WI38 (cell line): ENCODE results near the gene ACCSL.
A peak's percentile ranks its signal among the peaks of the same experiment; 100 is the strongest.

Source experiments
- H3K4me3 ChIP-seq: 2 replicates; pipeline ENCODE4 v1.5.1; 2011; ENCODE audit warnings: low read depth, mild to moderate bottlenecking, control low read depth, low read length
- TF ChIP-seq, protein P1 (sequence below): IDR thresholded peaks from 2 replicates; pipeline ENCODE4 v1.5.1; 2012; ENCODE audit warnings: low read depth, mild to moderate bottlenecking, control low read depth, low read length

The ACCSL gene

DNA sequence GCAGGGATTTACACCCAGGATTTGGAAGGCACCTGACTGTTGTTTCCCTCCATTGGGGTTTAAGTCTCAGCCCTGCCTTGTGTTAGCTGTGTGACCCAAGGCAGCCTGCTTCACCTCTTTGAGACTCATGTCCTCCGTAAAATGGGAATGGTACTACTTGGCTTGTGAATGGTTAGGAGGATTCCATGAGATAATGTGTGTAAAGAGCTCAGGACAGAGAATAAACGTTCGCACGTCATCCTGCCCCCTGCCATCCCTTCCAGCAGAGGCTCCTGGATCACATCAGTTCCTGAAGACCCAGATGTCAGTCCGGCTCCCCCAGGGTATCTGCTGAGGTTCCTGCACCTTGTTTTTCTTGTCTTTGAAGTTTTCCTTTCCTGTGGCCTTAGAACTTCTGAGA is 16.8 kb upstream of the ACCSL start:
- H3K4me3 ChIP-seq = no peak overlapping the region
- TF ChIP-seq, protein P1, sequence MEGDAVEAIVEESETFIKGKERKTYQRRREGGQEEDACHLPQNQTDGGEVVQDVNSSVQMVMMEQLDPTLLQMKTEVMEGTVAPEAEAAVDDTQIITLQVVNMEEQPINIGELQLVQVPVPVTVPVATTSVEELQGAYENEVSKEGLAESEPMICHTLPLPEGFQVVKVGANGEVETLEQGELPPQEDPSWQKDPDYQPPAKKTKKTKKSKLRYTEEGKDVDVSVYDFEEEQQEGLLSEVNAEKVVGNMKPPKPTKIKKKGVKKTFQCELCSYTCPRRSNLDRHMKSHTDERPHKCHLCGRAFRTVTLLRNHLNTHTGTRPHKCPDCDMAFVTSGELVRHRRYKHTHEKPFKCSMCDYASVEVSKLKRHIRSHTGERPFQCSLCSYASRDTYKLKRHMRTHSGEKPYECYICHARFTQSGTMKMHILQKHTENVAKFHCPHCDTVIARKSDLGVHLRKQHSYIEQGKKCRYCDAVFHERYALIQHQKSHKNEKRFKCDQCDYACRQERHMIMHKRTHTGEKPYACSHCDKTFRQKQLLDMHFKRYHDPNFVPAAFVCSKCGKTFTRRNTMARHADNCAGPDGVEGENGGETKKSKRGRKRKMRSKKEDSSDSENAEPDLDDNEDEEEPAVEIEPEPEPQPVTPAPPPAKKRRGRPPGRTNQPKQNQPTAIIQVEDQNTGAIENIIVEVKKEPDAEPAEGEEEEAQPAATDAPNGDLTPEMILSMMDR = no peak

DNA sequence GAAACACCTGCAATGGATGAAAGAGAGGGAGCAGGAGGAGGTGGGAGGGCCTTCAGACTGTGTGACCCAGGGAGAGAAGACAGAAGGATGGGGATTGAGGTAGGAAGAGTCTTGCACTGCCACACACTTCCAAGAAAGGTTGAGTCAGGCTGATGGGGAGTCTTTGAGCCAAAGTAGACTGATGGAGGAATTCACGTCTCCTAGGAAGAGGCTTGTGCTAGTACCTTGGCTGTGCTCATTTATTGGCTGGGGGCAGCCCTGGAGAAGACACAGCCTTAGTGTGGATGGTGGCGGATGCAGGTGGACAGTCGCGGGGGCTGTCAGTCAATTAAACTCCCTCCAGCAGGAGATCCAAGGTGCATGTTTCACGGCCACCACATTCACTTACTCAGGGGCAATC is 16.2 kb upstream of the ACCSL start:
- H3K4me3 ChIP-seq = no peak overlapping the region
- TF ChIP-seq, protein P1 = no peak

DNA sequence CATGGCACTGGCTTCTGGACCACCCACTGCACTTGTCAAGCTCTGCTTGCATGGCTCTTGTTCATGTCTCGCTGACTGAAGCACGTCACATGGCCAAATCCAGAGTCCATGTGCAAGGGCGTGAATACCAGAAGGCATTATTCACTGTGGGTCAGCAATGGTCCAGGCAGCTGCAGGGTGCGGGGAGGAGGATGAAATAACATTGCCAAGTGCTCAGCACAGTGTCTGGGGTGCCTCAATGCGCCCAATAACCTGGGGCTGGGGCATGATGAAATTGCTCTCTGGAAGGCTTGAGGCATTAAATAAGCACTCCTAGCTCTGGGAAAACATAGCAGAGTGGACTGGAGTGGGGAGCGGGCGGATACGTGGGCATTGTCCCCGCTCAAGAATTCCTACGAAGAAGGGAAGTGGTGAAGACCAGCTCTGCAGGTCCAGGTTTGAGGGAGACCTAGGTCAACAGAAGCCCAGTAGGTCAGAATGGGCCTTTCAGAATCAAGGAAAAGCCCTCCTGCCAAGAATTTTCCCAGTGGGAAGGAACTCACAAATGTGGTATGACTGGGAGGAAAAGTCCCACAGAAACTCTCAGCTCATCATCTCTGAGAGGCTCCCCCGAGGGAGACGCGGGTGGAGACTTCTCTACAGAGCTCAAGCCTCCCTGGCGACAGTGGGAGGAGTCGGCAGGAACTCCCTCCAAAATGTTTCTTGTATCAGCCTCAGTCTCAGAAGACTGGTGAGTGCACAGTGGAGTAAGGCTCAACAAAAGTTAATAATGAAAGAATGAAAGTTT is 15.3 kb upstream of the ACCSL start:
- H3K4me3 ChIP-seq = no peak overlapping the region
- TF ChIP-seq, protein P1 = no peak

DNA sequence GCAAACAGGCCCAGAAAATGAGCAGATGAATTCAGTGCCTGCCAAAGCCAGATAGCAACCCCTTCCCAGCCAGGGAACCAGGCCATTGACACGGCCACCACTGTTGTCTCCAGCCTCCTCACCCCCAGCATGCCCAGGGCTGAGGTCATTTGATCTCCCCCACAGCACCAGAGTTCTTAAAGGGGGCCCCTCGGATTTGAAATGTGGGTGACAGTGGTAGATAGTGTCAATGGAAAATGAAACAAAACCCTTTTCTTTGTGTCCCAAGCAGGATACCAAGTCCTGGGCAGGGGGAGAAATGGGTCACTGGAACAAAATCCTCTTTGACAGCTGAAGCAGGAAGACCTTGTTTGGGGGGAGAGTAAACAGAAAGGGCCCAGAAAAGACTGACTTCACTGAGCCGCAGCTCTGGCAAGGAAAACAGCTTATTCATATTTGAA is 14.3 kb upstream of the ACCSL start:
- H3K4me3 ChIP-seq = no peak overlapping the region
- TF ChIP-seq, protein P1 = no peak

DNA sequence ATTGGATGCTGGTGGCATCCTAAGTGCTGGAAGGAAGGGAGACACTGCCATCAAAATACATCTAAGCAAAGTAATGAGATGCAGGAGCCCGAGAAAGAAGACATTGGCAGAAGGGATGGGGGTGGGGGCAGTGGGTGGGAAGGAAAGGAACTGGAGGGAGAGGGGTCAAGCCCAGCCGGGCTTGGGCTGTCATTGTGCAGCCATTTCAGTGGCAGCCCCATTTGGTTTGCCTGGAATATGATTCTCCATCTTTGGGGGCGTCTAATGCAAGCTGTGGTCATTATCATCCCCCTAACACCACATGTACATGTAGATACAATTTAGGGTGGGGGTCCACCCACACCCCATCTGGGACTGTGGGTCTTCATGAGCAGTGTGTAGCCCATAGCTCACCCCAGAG is 13.9 kb upstream of the ACCSL start:
- no peak overlapping the region for H3K4me3 ChIP-seq
- TF ChIP-seq, protein P1 = no peak

DNA sequence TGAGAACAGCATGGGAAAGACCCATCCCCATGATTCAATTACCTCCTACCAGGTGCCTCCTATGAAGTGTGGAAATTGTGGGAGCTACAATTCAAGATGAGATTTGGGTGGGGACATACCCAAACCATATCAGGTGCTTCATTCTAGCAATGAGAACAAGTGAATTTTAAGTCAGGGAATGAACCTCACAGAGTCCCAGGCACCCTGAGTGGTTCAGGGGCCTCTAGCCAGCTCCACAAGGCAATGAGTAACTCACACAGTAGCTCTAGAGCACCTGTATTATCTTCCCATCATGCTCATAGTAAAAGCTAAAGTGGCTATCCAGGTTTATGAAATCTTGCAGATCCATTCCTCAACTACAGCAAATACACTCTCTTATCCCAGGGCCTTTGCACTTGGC is 13.1 kb upstream of the ACCSL start:
- H3K4me3 ChIP-seq = no peak overlapping the region
- TF ChIP-seq, protein P1 = no peak

DNA sequence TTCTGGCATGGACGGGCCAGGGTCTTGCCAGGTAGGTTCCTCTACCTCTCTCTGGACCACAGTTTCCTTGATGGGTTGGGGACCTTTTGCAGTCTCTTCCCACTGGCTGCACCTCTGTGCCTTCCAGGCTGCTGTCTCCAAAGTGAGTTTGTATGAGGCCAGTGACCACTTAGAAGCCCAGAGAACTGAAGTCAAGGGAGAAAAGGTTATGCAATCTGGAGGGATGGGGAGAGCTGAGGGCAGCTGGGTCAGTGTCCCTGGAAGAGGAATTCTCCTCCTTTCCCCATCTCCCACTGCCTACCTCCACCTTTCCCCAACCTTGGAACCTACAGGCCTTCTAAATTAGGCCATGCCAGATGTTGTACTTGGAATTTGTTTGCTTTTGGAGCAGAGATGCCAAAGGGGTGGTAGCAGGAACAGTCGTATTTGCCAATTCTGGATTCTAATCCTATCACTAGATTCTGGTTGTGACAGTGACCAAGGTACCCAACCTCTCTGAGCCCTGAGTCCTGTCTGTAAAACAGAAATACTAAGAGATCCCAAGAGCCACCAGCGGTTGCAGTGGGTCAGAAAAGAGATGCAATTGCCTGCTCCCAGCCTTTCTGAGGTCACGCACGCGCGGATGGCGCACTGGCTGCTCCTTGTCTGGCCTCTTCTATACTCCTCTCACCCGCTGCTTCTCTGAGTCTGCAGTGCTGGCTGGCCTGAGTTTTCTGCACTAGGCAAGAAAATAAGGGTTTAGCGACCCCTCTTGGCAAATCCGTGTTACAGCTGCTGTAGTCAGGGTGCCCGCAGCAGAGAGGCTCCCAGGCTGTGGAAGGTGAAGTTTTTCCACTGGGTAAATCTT is 10.7 kb upstream of the ACCSL start:
- H3K4me3 ChIP-seq = no peak overlapping the region
- TF ChIP-seq, protein P1 = peak; percentile 84
